GM12892 (cell line): ENCODE results near the gene RNU6-8. TPM values are rescaled to one million over a fixed set of nuclear protein-coding genes. Genes with fewer than 3 reads are reported as not detected.

Source experiments
- DNase-seq: peaks from one replicate; pipeline ENCODE4 v3.0.0; 2011; ENCODE audit not compliant: insufficient read length
- FAIRE-seq: peaks from 2 replicates; lab custom pipeline; 2011; peaks lifted over from hg19 to GRCh38; lab: Jason Lieb, UNC
- POLR2A ChIP-seq: IDR thresholded peaks from 2 replicates; pipeline ENCODE4 v1.6.1; 2011; ENCODE audit warnings: low read depth, low read length, control low read depth
- POLR2AphosphoS5 ChIP-seq: IDR thresholded peaks from 2 replicates; pipeline ENCODE4 v1.6.1; 2011; ENCODE audit warnings: low read depth, low read length, control low read depth
- TAF1 ChIP-seq: IDR thresholded peaks from 2 replicates; pipeline ENCODE4 v1.6.1; 2011; ENCODE audit warnings: low read depth, mild to moderate bottlenecking, control low read depth, low read length, borderline replicate concordance
- polyA plus RNA-seq: library from polyadenylated mRNA; unstranded; fragments of >200 nt; gene quantifications from one replicate; pipeline ENCODE4 v1.2.1, GENCODE V29; 2012; ENCODE audit warnings: missing spikeins, inconsistent platforms; ENCODE audit not compliant: missing spikeins

Gene RNU6-8
- not detected for polyA plus RNA-seq

- FAIRE-seq (peak; percentile 14), DNase-seq (peak; percentile 46)
- TF ChIP-seq POLR2AphosphoS5 (no peak), TAF1 (no peak), POLR2A (no peak)
Observed at GRCh38 chr14:32202998-32203882, at the start of gene RNU6-8. Gene RNU6-8 (minus strand): TSS chr14:32203269.

GRCh38 chr14:32252030-32252670, 49.1 kb upstream of the RNU6-8 start:
- no peak for FAIRE-seq
- peak; percentile 10 for DNase-seq
- TF ChIP-seq TAF1 = no peak
- no peak for TF ChIP-seq POLR2AphosphoS5
- TF ChIP-seq POLR2A = no peak

DNA sequence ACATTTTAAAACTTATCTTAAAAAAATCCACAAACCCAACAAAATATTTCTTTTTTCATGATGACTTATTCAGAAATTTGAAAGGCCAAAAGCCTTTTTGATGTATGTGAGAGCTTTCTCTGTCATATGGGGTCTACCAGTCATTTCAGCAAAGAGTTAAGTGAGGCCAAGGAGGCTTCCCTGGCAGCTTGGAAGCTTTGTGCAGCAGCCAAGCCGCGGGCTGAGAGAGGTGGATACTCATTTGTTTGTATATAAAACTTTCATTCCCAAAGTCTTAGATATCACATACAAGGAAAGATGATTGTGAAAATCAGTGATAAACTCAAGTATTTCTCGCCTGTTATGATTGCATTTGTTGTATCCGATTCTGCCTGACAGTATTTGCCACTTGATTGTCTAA, 48.5 kb upstream of the RNU6-8 start:
- DNase-seq (no peak), FAIRE-seq (no peak)
- TF ChIP-seq POLR2AphosphoS5 = no peak
- no peak for TF ChIP-seq TAF1
- TF ChIP-seq POLR2A = no peak

DNA sequence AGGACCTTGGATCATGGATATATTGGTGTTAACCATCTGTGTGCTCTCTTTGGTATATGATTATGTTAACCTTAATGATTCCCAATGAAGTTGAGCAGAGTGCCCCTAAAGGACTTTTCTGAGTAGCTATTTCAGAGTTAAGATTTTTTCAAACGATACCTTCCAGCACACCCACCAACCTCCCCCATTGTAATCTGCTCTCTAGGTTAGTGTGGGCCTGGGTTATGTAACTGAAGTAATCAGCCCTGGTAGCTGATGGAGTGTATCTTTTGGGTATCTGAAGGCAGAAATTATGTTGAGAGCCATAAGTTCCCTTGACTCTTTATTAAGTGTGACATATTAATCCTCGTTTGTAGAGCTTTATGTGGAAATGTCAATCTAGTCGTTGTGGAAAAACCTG, 47.6 kb upstream of the RNU6-8 start:
- no peak for FAIRE-seq
- TF ChIP-seq POLR2A = no peak
- no peak for TF ChIP-seq POLR2AphosphoS5
- no peak for TF ChIP-seq TAF1
- DNase-seq = no peak

- DNase-seq (no peak), FAIRE-seq (no peak)
- TF ChIP-seq POLR2A (no peak), POLR2AphosphoS5 (no peak), TAF1 (no peak)
Observed at GRCh38 chr14:32249780-32250179, 46.7 kb upstream of the RNU6-8 start.

DNA sequence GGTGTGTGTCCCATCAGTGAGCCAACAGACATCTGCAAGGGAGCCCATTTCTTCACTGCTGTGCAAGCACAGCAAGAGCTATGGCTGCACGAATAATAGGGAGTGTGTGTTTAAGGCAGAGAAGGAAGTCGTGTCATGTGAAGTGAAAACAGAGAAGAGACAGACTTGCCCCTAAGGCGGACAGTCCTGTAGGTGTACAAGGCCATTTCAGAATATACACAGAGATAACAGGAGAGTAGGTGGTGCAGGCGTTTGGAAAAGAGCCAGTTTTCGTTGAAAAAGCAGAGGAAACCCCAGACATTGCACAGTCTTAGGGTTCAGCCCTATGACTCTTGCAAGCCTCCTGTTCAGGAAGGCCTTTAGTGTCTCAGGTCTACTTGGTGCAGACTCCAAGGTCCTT, 46.3 kb upstream of the RNU6-8 start:
- FAIRE-seq = no peak
- DNase-seq = no peak
- TF ChIP-seq TAF1 = no peak
- no peak for TF ChIP-seq POLR2AphosphoS5
- TF ChIP-seq POLR2A = no peak

DNA sequence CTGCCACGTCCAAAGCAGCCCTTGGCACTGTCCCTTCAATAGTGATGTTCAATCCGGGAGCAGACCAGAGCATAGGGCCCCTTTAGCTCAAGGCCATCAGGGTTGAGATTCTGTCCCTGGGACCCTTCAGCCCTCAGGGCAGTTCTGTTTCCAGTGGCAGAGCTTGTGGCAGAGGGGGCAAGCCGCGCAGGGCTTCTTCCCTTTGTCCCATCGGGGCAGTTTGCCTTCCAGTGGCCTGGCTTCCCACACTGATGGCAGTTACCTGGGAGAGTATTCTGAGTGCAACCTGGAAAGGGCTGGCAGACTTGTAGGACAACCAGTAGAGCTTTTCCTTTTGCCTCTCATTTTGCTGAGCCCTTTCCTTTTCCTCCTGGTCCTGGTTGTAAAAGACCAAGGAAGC, 43.7 kb upstream of the RNU6-8 start:
- no peak for FAIRE-seq
- TF ChIP-seq TAF1 = no peak
- TF ChIP-seq POLR2A = no peak
- TF ChIP-seq POLR2AphosphoS5 = no peak
- DNase-seq = no peak

DNA sequence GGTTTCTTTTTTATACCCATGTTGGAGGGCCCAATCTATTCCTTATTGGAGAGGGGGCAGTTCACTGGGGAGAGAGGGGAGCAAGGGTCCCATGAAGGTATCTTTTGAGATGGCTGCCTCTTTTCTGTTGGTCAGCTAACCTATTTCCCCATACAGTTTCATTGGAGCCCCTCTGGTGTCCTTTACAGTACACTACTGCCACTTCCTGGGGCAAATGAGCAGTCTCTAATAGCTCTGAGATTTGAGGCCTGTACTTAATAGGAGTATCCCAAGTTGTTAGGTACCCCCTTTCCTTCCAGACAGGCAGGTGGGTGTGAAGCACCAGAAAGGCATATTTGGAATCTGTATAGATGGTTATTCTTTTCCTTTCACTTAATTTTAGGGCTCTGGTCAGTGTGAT, 41.3 kb upstream of the RNU6-8 start:
- FAIRE-seq = no peak
- DNase-seq = no peak
- TF ChIP-seq TAF1 (no peak), POLR2A (no peak), POLR2AphosphoS5 (no peak)

DNA sequence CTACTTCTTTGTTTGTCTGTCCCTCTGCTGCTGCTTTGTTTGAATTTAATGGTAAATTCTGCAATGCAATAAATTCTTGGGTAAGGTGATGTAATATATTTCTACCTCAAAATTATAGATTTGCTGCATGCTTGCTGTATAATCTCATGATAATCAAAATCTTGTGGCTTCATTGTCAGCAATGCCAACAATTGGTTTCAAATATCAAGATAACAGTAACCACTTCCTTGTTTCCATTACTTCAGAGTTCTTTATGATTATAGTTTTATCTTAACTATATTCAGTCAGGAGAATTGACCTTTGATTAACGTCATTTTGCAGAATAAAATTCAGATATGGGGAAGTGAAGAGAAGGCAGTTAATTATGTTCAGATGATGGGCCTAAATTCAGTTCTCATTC, 30.2 kb upstream of the RNU6-8 start:
- FAIRE-seq (no peak), DNase-seq (no peak)
- TF ChIP-seq POLR2A = no peak
- TF ChIP-seq TAF1 = no peak
- TF ChIP-seq POLR2AphosphoS5 = no peak

GRCh38 chr14:32232481-32232880, 29.4 kb upstream of the RNU6-8 start:
- FAIRE-seq (no peak), DNase-seq (no peak)
- TF ChIP-seq POLR2AphosphoS5 (no peak), TAF1 (no peak), POLR2A (no peak)

- DNase-seq (no peak), FAIRE-seq (no peak)
- TF ChIP-seq POLR2A (no peak), TAF1 (no peak), POLR2AphosphoS5 (no peak)
Observed at GRCh38 chr14:32230695-32231280, 27.7 kb upstream of the RNU6-8 start.

- TF ChIP-seq POLR2AphosphoS5 (no peak), POLR2A (no peak), TAF1 (no peak)
- no peak for FAIRE-seq
- no peak for DNase-seq
Observed at GRCh38 chr14:32230181-32230580, 27.1 kb upstream of the RNU6-8 start.
